ENCODE data around the gene CRACR2B. TPM values are rescaled to one million over a fixed set of nuclear protein-coding genes. Genes with fewer than 3 reads are reported as not detected.
A peak's percentile ranks its signal among the peaks of the same experiment; 100 is the strongest.

Gene CRACR2B
- total and polyA plus RNA-seq, 10 donors, result 6.1 to 34.1 (median 14.5) TPM

DNA sequence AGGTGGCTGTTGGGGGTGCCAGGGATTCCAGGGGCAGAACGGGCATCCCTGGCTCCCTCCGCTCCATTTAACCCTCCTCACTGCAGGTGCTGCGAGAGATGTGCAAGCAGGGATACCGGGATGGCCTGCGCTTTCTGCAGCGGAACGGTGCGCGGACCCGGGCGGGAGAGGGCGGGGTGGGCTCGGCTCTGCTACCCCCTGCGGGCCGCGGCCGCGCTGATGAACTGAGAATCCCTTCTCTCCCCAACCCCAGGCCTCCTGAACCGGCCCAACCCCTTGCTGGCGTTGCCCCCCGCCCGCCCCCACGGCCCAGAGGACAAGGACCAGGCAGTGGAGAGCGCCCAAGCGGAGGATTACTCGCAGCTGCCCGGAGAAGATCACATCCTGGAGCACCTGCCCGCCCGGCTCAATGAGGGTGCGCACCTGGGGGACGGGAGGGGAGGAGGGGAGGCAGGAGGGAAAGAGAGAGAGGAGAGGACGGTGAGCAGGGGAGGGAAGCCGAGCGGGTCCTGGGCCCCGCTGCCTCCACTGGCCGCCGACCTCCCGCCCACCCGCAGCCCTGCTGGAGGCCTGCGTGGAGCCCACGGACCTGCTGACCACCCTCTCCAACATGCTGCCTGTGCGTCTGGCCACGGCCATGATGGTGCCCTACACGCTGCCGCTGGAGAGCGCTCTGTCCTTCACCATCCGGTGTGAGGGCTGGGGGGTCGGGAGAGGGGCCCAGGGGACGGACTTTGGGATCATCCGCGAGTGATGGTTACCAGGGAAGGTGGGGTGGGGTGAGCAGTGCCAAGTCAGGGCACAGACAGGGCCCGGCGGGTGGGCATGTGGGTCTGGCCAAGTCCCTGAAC, 4.1 kb upstream of the CRACR2B start:
- Histone ChIP-seq H3K36me3 (peaks cover 0 to 49% (median 34%) of the 10 kb centered on the region in 6 donors), H3K4me1 (peaks cover 35 to 91% (median 71%) of the 10 kb centered on the region in 6 donors), H3K4me3 (no peak overlapping the region), H3K27ac (no peak overlapping the region), H3K9me3 (no peaks in the 10 kb centered on the region), H3K27me3 (replicated peaks in 1 of 7) (peaks cover 0 to 20% (median 0%) of the 10 kb centered on the region in 7 donors)
- WGBS, 5 donors, result 86 to 96% (median 93%) methylated on average over 34 to 53 of the region's 53 CpGs
- peak; percentile 77 for DNase-seq
- intact Hi-C loops (cut with DNase I; ENCODE audit: low total_unique reads), result no loop called here
- TF ChIP-seq POLR2AphosphoS5 (IDR thresholded peaks at IDR 0.05), result peak in 2 of 3 donors; percentile 1 to 45
- TF ChIP-seq POLR2A (IDR thresholded peaks at IDR 0.05), result no peak
- TF ChIP-seq, protein P1, sequence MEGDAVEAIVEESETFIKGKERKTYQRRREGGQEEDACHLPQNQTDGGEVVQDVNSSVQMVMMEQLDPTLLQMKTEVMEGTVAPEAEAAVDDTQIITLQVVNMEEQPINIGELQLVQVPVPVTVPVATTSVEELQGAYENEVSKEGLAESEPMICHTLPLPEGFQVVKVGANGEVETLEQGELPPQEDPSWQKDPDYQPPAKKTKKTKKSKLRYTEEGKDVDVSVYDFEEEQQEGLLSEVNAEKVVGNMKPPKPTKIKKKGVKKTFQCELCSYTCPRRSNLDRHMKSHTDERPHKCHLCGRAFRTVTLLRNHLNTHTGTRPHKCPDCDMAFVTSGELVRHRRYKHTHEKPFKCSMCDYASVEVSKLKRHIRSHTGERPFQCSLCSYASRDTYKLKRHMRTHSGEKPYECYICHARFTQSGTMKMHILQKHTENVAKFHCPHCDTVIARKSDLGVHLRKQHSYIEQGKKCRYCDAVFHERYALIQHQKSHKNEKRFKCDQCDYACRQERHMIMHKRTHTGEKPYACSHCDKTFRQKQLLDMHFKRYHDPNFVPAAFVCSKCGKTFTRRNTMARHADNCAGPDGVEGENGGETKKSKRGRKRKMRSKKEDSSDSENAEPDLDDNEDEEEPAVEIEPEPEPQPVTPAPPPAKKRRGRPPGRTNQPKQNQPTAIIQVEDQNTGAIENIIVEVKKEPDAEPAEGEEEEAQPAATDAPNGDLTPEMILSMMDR (IDR thresholded peaks at IDR 0.05 in 8 of 11, conservative IDR thresholded peaks at IDR 0.05 in 3 of 11), result no peak

- Histone ChIP-seq H3K4me1 (peaks cover 42 to 93% (median 73%) of the 10 kb centered on the region in 6 donors), H3K27ac (no peak overlapping the region), H3K4me3 (no peak overlapping the region), H3K9me3 (no peaks in the 10 kb centered on the region), H3K27me3 (replicated peaks in 1 of 7) (peaks cover 0 to 28% (median 7%) of the 10 kb centered on the region in 7 donors), H3K36me3 (peaks cover 0 to 49% (median 34%) of the 10 kb centered on the region in 6 donors)
- DNase-seq, result peak; percentile 80
- 86 to 96% (median 92%) methylated on average over 34 to 59 of the region's 59 CpGs for WGBS, 5 donors
- TF ChIP-seq, protein P1 (IDR thresholded peaks at IDR 0.05 in 8 of 11, conservative IDR thresholded peaks at IDR 0.05 in 3 of 11), result no peak
- TF ChIP-seq POLR2A (IDR thresholded peaks at IDR 0.05), result no peak
- peak in 2 of 3 donors; percentile 6 to 22 for TF ChIP-seq POLR2AphosphoS5 (IDR thresholded peaks at IDR 0.05)
- intact Hi-C loops (cut with DNase I; ENCODE audit: low total_unique reads), result no loop called here
These were observed 3.3 kb upstream of the CRACR2B start for GRCh38 chr11:824292-824880.

GRCh38 chr11:824942-825341, 2.8 kb upstream of the CRACR2B start:
- no peak overlapping the region for H3K4me3 ChIP-seq
- H3K36me3 ChIP-seq, result peaks cover 0 to 49% (median 34%) of the 10 kb centered on the region in 6 donors
- intact Hi-C loops (cut with DNase I; ENCODE audit: low total_unique reads), result no loop called here
- WGBS, 5 donors, result 85 to 89% (median 87%) methylated on average over 11 of the region's 11 CpGs
- no peaks in the 10 kb centered on the region for H3K9me3 ChIP-seq
- no peak for DNase-seq
- peaks cover 48 to 98% (median 77%) of the 10 kb centered on the region in 6 donors for H3K4me1 ChIP-seq
- no peak overlapping the region for H3K27ac ChIP-seq
- TF ChIP-seq POLR2AphosphoS5 (IDR thresholded peaks at IDR 0.05) (no peak), POLR2A (IDR thresholded peaks at IDR 0.05) (no peak)
- TF ChIP-seq, protein P1 (IDR thresholded peaks at IDR 0.05 in 8 of 11, conservative IDR thresholded peaks at IDR 0.05 in 3 of 11), result no peak
- H3K27me3 ChIP-seq (replicated peaks in 1 of 7), result peaks cover 0 to 33% (median 13%) of the 10 kb centered on the region in 7 donors

Measured in spleen (tissue), 11 donors.